Heart right ventricle (tissue), 16 donors: Measurements from ENCODE around the gene ADCY2. TPM values are rescaled to one million over a fixed set of nuclear protein-coding genes. Genes with fewer than 3 reads are reported as not detected.

Experiments used
- ATAC-seq, 8 donors: fragments of 200-7000 bp; cut with Tn5 transposase; one replicate each; pipeline ENCODE4 v1.9.1; 2020; ENCODE audit warnings: mild to moderate bottlenecking in 8 of 8, moderate library complexity in 8 of 8, moderate number of reproducible peaks in 1 of 8
- DNase-seq, 2 donors: peaks; one replicate each; pipeline ENCODE4 v3.0.0-alpha.2; 2020
- H3K27ac ChIP-seq, 10 donors: fragments of 200-600 bp; sonication (generic) in 2 of 10; one replicate each; pipeline versions ENCODE4 v1.5.0 to v1.8.0; 2020 to 2022; ENCODE audit warnings: mild to moderate bottlenecking in 3 of 10
- H3K27me3 ChIP-seq, 7 donors: fragments of 200-600 bp; one replicate each; pipeline ENCODE4 v1.8.0; 2021 to 2022; ENCODE audit warnings: mild to moderate bottlenecking in 2 of 7
- H3K36me3 ChIP-seq, 9 donors: fragments of 200-600 bp; sonication (generic) in 1 of 9; one replicate each; pipeline versions ENCODE4 v1.5.0 to v1.8.0; 2020 to 2022; ENCODE audit warnings: mild to moderate bottlenecking in 2 of 9
- H3K4me1 ChIP-seq, 9 donors: fragments of 200-600 bp; sonication (generic) in 1 of 9; one replicate each; pipeline versions ENCODE4 v1.5.0 to v1.8.0; 2020 to 2022; ENCODE audit warnings: mild to moderate bottlenecking in 4 of 9
- H3K4me3 ChIP-seq, 10 donors: fragments of 200-600 bp; sonication (generic) in 2 of 10; one replicate each; pipeline versions ENCODE4 v1.5.0 to v1.8.0; 2020 to 2022; ENCODE audit warnings: mild to moderate bottlenecking in 7 of 10, moderate library complexity in 2 of 10
- H3K9me3 ChIP-seq, 11 donors: fragments of 200-600 bp in 10 of 11; sonication (generic) in 2 of 11; one replicate each; pipeline versions ENCODE4 v1.5.0 to v1.8.0; 2013 to 2022; ENCODE audit warnings: mild to moderate bottlenecking in 2 of 11, control low read depth in 1 of 11, moderate library complexity in 1 of 11
- CTCF ChIP-seq, 9 donors: fragments of 200-600 bp; sonication (generic) in 2 of 9; IDR thresholded peaks; one replicate each; pipeline versions ENCODE4 v1.5.0 to v1.8.0; 2021 to 2022; ENCODE audit warnings: antibody characterized with exemption in 9 of 9, mild to moderate bottlenecking in 5 of 9, moderate library complexity in 1 of 9
- WGBS, 2 donors: extraction: QIAGEN DNeasy Blood & Tissue Kit; methylation state at CpG; one replicate each; pipeline ENCODE4 v1.1.7; 2013; ENCODE audit warnings: inconsistent platforms in 1 of 2; 5-methylcytosine and 5-hydroxymethylcytosine counted together
- intact Hi-C, 10 donors: fragments of 100-400 bp; cut with DNase I; formaldehyde crosslinking; loops; one replicate each; pipeline versions ENCODE4 v1.11.1 to v1.14.2; 2022
- polyA plus RNA-seq, 2 donors: library from polyadenylated mRNA; stranded (reverse); fragments of 200-250 nt; gene quantifications; one replicate each; pipeline ENCODE4 v1.2.3, GENCODE V29; 2013
- total RNA-seq, 10 donors: library from RNA; stranded (reverse); fragmentation: NEBNext Ultra II Directional in 3 of 10; extraction: Animal tissue kit (Norgen Biotek cat#: 25700) in 3 of 10; gene quantifications; one replicate each; pipeline versions ENCODE4 v1.2.1 to v1.2.4, GENCODE V29; 2021 to 2023
- donor health status: Arrhythmogenic right ventricular cardiomyopathy.
- donor health status: ischemic (EF 13 %, LVEDD 7.1; RV severe dilation, severe dysfunction).
- donor health status: healthy with polysubstance abuse.
- donor health status: DM: no; HTN: yes; CAD: no.
- donor health status: DM: no; HTN: no; CAD: no.
- donor health status: ischemic (EF 25% LVEDD 6.9; RV normal size, moderate dysfunction).
- donor health status: ischemic (EF 25% LVEDD 5.7; RV mildly dilated, moderate dysfunction).
- donor health status: healthy.
- donor health status: DM: yes; HTN: yes; CAD: no.
- donor health status: Ischemic cardiomyopathy.
- donor health status: ischemic (EF 35%, LVEDD 5.7; RV mildly dilated, moderate dysfunction).
- donor health status: nonischemic (EF 11% LVEDD 7.7; RV severe dilation, severe dysfunction).
- donor health status: DM: yes; HTN: yes; CAD: no.
- donor health status: PGD.
- donor health status: ischemic (EF 29% LVEDD 5.4; RV normal size, mild dysfunction).
- donor health status: nonischemic (EF 23%, LVEDD 6.1; RV moderate dilation, normal function).

ADCY2 gene
- total and polyA plus RNA-seq, 12 donors, result 0.04 to 0.90 (median 0.17) TPM

GRCh38 chr5:7534505-7534904 lies 138.6 kb downstream of the ADCY2 start:
- intact Hi-C loops, result no loop called here

GRCh38 chr5:7537573-7537972 lies 141.6 kb downstream of the ADCY2 start:
- no peaks in the 10 kb centered on the region for H3K36me3 ChIP-seq
- H3K4me3 ChIP-seq, result no peak overlapping the region

More at GRCh38 chr5:7534505-7534904, 138.6 kb downstream of the ADCY2 start:
- Histone ChIP-seq H3K9me3 (peaks cover 0 to 2% (median 0%) of the 10 kb centered on the region in 11 donors), H3K27ac (no peak overlapping the region), H3K4me3 (no peak overlapping the region), H3K4me1 (no peaks in the 10 kb centered on the region), H3K27me3 (peaks cover 0 to 3% (median 0%) of the 10 kb centered on the region in 7 donors), H3K36me3 (no peaks in the 10 kb centered on the region)
- ATAC-seq, result no peak
- WGBS, 2 donors, result 40 to 49% methylated on average over 3 of the region's 3 CpGs
- no peak for TF ChIP-seq CTCF (IDR thresholded peaks at IDR 0.05)
- DNase-seq, result no peak

GRCh38 chr5:7539571-7539970 lies 143.6 kb downstream of the ADCY2 start:
- Histone ChIP-seq H3K9me3 (no peaks in the 10 kb centered on the region), H3K27ac (no peak overlapping the region), H3K4me3 (no peak overlapping the region), H3K36me3 (no peaks in the 10 kb centered on the region), H3K27me3 (peaks cover 0 to 3% (median 0%) of the 10 kb centered on the region in 7 donors), H3K4me1 (no peaks in the 10 kb centered on the region)
- intact Hi-C loops, result no loop called here
- no peak for DNase-seq
- ATAC-seq, result no peak
- no peak for TF ChIP-seq CTCF (IDR thresholded peaks at IDR 0.05)
- WGBS, 2 donors, result 77% methylated on average over 5 of the region's 5 CpGs

More at GRCh38 chr5:7537573-7537972, 141.6 kb downstream of the ADCY2 start:
- Histone ChIP-seq H3K27ac (no peak overlapping the region), H3K4me1 (no peaks in the 10 kb centered on the region), H3K9me3 (peaks cover 0 to 2% (median 0%) of the 10 kb centered on the region in 11 donors), H3K27me3 (peaks cover 0 to 3% (median 0%) of the 10 kb centered on the region in 7 donors)
- intact Hi-C loops, result no loop called here
- DNase-seq (no peak), ATAC-seq (no peak)
- WGBS, 2 donors, result 87 to 92% methylated on average over 2 of the region's 2 CpGs
- no peak for TF ChIP-seq CTCF (IDR thresholded peaks at IDR 0.05)

GRCh38 chr5:7540736-7541485 lies 145.0 kb downstream of the ADCY2 start:
- ATAC-seq (no peak), DNase-seq (no peak)
- Histone ChIP-seq H3K4me3 (no peak overlapping the region), H3K27ac (no peak overlapping the region), H3K4me1 (no peaks in the 10 kb centered on the region), H3K36me3 (no peaks in the 10 kb centered on the region), H3K9me3 (no peaks in the 10 kb centered on the region), H3K27me3 (no peaks in the 10 kb centered on the region)
- intact Hi-C loops, result no loop called here
- no peak for TF ChIP-seq CTCF (IDR thresholded peaks at IDR 0.05)
- WGBS, 2 donors, result 60 to 61% methylated on average over 9 of the region's 9 CpGs
